Dermis microvascular lymphatic vessel endothelial cell (primary cell): ENCODE results near the gene PBRM1. TPM values are rescaled to one million over a fixed set of nuclear protein-coding genes. Genes with fewer than 3 reads are reported as not detected.
A peak's percentile ranks its signal among the peaks of the same experiment; 100 is the strongest.

Experiments used
- DNase-seq, 2 donors: peaks; one replicate each; pipeline versions ENCODE4 v3.0.0 to v3.0.0-alpha.2; 2010; ENCODE audit warnings: low read depth in 2 of 2
- total RNA-seq: library from RNA; depleted of rRNA; stranded (reverse); fragments of >200 nt; gene quantifications from 2 replicates; pipeline ENCODE4 v1.2.1, GENCODE V29; 2014

The PBRM1 gene
- total RNA-seq, 1 donor from 2014 or later: 51.9 TPM

DNA sequence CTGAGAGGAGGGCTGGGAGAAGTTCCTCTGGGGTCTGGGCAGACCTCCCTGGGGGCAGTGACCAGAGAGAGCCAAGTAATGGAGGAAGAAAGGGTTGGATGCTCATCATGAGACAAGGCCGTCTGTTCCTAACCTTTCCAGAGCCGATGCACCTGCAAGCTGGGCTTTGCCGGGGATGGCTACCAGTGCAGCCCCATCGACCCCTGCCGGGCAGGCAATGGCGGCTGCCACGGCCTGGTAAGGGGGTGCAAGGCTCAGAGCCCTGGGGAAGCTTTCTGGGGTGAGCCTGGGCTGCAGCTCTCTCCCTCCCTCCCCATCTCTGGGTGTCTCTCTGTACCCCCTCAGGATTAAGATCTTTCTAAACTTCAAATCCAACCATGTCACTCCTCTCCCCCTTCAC is 174.2 kb downstream of the PBRM1 start:
- no peak for DNase-seq

DNA sequence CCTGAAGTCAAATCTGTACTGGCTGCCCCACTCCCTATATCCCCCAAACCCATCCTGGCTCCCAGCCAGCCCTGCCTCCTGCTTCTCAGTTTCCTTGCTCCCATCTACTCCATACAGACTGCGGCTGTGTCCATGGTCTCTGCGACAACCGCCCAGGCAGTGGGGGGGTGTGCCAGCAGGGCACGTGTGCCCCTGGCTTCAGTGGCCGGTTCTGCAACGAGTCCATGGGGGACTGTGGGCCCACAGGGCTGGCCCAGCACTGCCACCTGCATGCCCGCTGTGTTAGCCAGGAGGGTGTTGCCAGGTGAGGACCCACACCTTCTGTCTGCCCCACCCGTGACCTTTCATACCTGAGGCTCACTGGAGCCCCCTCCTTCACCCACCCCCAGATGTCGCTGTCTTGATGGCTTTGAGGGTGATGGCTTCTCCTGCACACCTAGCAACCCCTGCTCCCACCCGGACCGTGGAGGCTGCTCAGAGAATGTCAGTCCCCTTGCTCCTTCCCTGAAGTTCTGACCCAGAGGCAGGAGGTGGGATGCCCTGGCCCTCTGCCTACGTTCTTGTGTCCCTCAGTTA is 175.9 kb downstream of the PBRM1 start:
- no peak for DNase-seq

DNA sequence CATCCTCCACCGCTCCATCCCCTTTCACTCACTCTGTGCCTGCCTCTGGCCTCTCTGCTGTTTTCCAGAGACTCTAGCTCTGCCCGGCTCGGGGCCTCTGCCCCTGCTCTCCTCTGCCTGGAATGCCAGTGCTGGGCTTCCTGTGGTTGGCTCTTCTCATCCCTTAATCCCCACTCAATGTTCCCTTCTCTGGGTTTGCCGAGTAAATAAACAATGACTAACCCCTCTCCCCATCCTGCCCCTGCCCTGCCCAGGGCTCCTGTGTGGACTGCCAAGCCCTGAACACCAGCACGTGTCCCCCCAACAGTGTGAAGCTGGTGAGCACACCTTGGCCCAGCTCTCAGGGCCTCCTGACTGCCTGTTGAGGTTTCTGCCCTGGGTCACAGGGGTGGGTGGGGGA is 178.4 kb downstream of the PBRM1 start:
- DNase-seq: peak in 1 of 2 donors; percentile 25

DNA sequence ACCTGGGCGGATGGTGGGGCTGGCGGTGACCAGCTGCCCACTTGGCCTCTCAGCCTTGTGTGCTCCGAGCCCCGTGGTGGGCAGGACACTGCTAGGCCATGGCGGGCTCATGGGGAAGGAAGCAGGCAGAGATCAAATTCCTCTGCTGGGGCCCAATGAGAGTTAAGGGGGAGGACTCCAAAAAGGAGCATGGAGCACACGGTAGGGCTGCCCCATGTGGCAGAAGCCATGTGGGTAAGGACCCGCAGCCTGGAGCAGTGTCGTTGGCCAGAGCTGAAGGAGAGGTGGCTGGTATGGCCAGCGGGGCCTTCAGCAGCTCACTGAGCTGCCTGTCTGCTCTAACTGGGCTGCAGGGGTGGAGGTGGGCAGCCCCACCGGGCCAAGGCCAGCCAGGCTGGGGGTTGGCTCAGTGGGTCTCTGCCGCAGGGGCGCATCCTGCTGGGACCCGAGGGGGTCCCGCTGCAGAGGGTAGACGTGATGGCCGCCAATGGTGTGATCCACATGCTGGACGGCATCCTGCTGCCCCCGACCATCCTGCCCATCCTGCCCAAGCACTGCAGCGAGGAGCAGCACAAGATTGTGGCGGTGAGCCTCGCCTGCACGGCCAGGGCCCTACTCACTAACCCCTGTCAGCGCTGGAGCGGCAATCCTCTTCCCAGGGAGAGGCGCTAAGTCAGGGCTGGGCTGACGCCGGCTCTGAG is 179.3 kb downstream of the PBRM1 start:
- DNase-seq: no peak

DNA sequence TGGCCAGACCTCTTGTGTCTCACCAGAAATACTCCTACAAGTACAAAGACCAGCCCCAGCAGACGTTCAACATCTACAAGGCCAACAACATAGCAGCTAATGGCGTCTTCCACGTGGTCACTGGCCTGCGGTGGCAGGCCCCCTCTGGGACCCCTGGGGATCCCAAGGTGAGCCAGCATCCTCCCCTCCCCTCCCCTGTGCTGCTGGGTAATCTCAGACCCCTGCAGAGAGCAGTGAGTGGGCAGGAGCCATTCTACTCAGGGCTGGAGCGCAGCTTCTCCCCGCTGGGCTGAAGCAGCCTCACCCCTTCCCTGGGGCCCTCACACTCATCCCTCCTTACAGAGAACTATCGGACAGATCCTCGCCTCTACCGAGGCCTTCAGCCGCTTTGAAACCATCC is 180.7 kb downstream of the PBRM1 start:
- DNase-seq: no peak

DNA sequence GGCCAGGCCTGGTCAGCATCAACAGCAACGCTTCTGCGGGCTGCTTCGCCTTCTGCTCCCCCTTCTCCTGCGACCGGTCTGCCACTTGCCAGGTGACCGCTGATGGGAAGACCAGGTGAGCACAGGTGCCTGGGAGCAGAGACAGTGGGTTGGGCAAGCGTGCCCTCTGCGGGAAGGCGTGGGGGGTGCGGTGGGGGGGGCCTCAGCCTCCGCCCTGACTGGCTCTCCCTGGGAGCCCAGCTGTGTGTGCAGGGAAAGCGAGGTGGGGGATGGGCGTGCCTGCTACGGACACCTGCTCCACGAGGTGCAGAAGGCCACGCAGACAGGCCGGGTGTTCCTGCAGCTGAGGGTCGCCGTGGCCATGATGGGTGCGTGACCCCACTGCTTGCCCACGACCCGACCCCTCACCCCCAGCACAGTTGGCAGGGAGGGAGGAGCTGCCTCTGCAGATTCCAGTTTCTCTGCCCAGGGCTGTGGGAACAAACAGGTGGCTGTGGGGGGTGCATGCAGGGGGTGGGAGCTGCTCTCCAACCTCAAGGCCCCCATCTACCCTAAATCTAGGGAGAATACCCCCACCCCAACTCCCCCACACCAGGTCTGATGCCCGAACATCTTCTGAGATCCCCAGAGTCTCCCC is 181.8 kb downstream of the PBRM1 start:
- DNase-seq: no peak

DNA sequence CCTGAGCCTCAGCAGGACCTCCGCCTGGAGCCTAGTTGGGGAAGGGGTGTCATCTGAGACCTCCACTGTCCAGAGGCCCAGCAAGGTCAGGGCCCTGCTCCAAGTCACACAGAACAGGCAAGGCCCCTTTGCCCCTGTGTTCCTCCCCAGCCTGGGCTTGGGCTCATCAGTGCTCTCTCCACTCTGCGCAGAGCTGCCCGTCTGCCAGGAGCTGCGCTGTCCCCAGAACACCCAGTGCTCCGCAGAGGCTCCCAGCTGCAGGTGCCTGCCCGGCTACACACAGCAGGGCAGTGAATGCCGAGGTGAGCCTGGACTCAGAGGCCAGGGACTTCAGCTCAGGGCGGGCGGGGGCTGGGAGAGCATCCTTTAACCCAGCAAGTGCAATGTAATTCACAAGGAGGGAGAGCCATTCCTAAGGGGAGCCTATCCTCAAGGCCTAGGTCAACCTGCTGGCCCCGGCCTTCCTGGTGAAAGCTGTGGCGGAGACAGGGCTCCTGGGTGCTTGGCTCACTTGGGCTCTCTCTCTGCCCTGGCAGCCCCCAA is 182.8 kb downstream of the PBRM1 start:
- DNase-seq: no peak

DNA sequence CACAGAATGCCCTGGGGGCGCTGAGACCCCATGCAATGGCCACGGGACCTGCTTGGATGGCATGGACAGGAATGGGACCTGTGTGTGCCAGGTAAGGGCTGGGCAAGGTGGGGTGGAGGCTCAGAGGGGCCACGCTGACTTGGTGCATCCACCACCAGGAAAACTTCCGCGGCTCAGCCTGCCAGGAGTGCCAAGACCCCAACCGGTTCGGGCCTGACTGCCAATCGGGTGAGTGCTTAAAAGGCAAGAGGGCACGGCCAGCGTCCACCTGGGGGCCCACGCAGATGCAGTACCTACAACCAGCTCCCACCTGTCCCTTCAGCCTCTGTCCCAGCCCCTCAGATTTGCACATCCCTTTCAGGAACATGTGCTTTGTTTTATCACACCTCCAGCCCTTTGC is 183.7 kb downstream of the PBRM1 start:
- DNase-seq: no peak

DNA sequence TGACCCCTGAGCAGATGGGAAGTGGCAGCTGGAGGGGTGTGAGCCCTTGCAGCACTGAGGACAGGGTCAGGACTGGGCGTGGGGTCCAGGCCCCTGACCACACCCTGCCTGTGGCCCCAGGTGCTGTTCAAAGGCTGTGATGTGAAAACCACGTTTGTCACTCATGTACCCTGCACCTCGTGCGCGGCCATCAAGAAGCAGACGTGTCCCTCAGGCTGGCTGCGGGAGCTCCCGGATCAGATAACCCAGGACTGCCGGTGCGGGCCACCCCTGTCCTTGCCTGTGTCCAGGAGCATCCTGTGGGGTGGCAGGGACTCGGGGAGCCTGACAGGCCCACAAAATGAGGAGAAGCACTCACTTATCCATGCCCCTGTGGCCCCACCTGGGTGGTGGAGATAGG is 184.7 kb downstream of the PBRM1 start:
- no peak for DNase-seq

DNA sequence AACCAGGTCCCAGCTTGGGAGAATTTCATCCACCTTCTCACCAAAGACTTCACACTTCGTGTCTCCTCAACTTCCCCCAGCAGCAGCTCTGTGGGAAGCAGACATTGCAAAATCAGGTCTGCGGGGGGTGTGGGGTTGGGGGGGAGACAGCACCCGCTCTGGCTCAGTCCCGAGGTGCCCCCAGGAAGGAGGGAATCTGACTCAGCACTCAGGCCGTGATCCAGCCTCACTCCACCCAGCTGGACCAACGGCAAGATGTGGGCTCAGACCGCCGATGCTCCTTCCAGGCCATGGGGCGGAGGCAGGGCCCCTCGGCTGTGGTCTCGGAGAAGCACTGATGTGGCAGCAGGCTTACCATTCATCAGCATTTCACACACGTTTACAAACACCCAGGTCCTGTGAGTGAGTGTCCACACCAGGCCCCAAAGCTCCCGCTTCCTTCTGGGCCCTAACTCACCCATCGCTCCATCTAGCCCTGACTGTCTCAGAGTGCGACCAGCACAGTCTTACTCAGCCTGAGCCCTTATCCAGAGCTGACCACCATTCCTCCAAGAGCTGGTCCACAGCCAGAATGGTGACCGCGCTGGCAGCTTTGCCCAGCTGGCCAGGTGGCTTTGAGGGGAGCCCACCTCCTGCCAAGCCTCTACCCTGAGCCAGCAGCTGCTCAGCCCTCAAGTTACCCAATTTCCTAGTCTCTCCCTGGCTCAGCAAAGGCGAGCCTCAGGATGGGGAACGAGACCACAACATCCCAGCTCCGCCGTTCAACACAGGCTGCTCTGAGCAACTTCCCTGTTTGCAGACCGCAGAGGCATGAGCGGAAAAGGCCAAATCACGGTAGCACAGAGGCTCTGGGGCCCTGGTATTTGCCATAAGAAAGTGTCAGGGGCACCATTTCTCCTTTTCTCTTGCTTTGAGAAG is 187.3 kb downstream of the PBRM1 start:
- no peak for DNase-seq

DNA sequence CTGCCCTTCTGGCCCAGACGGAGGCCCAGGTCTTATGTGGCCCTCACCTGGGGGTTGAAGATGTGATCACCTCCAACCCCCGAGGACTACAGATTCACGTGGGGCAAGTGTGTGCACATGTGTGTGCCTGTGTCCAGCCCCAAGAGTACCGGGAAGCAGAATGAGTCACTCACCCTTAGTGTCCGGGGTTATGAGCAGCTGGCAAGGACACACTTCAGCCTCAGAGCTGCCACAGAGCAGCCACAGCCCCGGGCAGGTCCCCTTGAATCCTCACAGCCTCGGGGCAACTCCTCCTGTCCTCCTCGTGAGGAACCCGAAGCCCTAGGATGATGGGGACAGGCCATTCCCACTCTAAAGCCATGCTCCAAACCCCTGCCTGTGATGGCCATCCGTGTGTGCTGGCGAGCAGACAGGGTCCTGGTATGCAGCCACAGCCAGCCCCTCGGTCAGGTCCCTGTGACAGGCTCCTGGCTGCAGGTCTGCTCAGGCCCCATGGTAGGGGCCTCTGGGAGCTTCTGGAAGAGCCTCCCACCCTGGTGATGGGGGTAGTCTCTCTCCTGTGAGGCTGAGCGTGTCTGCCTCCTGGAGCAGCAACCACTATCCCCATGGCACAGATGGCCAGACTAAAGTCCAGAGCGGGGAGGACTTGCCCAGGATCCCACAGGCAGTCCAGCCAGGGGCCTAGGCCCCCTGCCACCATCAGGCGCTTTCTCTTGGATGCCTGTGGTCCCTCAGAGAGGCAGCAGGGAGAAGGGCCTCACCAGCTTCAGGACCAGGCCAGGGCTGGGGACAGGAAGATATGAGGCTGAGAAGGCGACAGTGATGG is 189.7 kb downstream of the PBRM1 start:
- DNase-seq: peak; percentile 69 to 88

Other genes starting within 250 kb of the PBRM1 start
- gene SEMA3G, start 240.8 kb downstream of the PBRM1 start, total RNA-seq: 23.0 and 35.9 TPM in 2 replicates
- gene TNNC1, start 231.9 kb downstream of the PBRM1 start, total RNA-seq: 0.13 TPM in 1 of 2 replicates, not detected in the other
- gene NISCH, start 230.3 kb downstream of the PBRM1 start, total RNA-seq: 27.7 and 38.3 TPM in 2 replicates
- 117 and 330 TPM in 2 replicates for gene STAB1, start 190.6 kb downstream of the PBRM1 start, total RNA-seq
- gene NT5DC2, start 152.1 kb downstream of the PBRM1 start, total RNA-seq: 24.4 and 52.5 TPM in 2 replicates
- 4.8 and 5.8 TPM in 2 replicates for gene UQCC5, start 149.3 kb downstream of the PBRM1 start, total RNA-seq
- gene GNL3, start 119 bp upstream of the PBRM1 start, total RNA-seq: 53.1 and 71.6 TPM in 2 replicates
- 37.4 and 44.6 TPM in 2 replicates for gene GLT8D1, start 19.9 kb upstream of the PBRM1 start, total RNA-seq
- gene SPCS1, start 20.2 kb upstream of the PBRM1 start, total RNA-seq: 36.3 and 37.4 TPM in 2 replicates
- 11.6 and 12.6 TPM in 2 replicates for gene NEK4, start 85.0 kb upstream of the PBRM1 start, total RNA-seq
- gene ITIH1, start 91.7 kb upstream of the PBRM1 start, total RNA-seq: not detected in 2 replicates
- gene ITIH3, start 108.9 kb upstream of the PBRM1 start, total RNA-seq: 0.64 and 1.1 TPM in 2 replicates
- 0.39 and 1.0 TPM in 2 replicates for gene ITIH4, start 144.8 kb upstream of the PBRM1 start, total RNA-seq
- gene MUSTN1, start 149.1 kb upstream of the PBRM1 start, total RNA-seq: 0.25 TPM in 1 of 2 replicates, not detected in the other
- 8.0 and 12.9 TPM in 2 replicates for gene STIMATE, start 211.6 kb upstream of the PBRM1 start, total RNA-seq